Ovary (tissue), 9 donors: ENCODE measurements around the gene FMC1. TPM values are rescaled to one million over a fixed set of nuclear protein-coding genes. Genes with fewer than 3 reads are reported as not detected.
"Not testable (repeated sequence)": the region's sequence is repeated elsewhere in the genome, so short reads cannot be mapped to it uniquely, and the experiment has no call there.

Experiments used
- DNase-seq, 5 donors: peaks; one replicate each; pipeline ENCODE4 v3.0.0-alpha.2; 2019 to 2020
- H3K27ac ChIP-seq, 2 donors: fragments of 200-600 bp; one replicate each; pipeline versions ENCODE4 v1.5.1 to v1.8.0; 2019 to 2022
- H3K27me3 ChIP-seq: fragments of 200-600 bp; one replicate; pipeline ENCODE4 v1.8.0; 2022
- H3K36me3 ChIP-seq: fragments of 200-600 bp; sonication (generic); one replicate; pipeline ENCODE4 v1.5.1; 2019
- H3K4me1 ChIP-seq: one replicate; pipeline ENCODE4 v1.8.1; 2013; ENCODE audit warnings: mild to moderate bottlenecking, moderate library complexity; ENCODE audit not compliant: insufficient read depth
- H3K4me3 ChIP-seq: fragments of 200-600 bp; sonication (generic); one replicate; pipeline ENCODE4 v1.5.1; 2017
- H3K9me3 ChIP-seq, 2 donors: fragments of 200-600 bp in 1 of 2; sonication (generic) in 1 of 2; one replicate each; pipeline versions ENCODE4 v1.5.1 to v1.8.1; 2013 to 2019; ENCODE audit warnings: mild to moderate bottlenecking in 1 of 2, moderate library complexity in 1 of 2
- EP300 ChIP-seq: sonication (generic); formaldehyde crosslinking; IDR thresholded peaks from one replicate; pipeline ENCODE4 v1.6.1; 2017; ENCODE audit warnings: antibody characterized with exemption
- POLR2A ChIP-seq: fragments of 450-650 bp; IDR thresholded peaks from one replicate; pipeline ENCODE4 v1.6.1; 2017; ENCODE audit warnings: antibody characterized with exemption, mild to moderate bottlenecking, moderate library complexity
- WGBS, 3 donors: extraction: QIAGEN DNeasy Blood & Tissue Kit in 1 of 3; methylation state at CpG; one replicate each; pipeline versions ENCODE4 v1.1.5 to v1.1.7; 2013 to 2017; 5-methylcytosine and 5-hydroxymethylcytosine counted together
- intact Hi-C, 4 donors: fragments of 100-400 bp; cut with DNase I; formaldehyde crosslinking; loops; one replicate each; pipeline versions ENCODE4 v1.11.0 to v1.15.1; 2022 to 2023
- polyA plus RNA-seq, 2 donors: library from polyadenylated mRNA; stranded (reverse); fragments of 200-250 nt in 1 of 2; fragments of 350-450 nt in 1 of 2; fragmentation: Illumina TruSeq in 1 of 2; extraction: RNeasy Lipid Tissue Mini Kit (QIAGEN cat#74804) in 1 of 2; gene quantifications; one replicate each; pipeline ENCODE4 v1.2.3, GENCODE V29; 2013 to 2014
- total RNA-seq, 7 donors: library from RNA; depleted of rRNA in 2 of 7; stranded (reverse); fragments of >200 nt in 2 of 7; fragmentation: NEBNext Ultra II Directional in 3 of 7; extraction: Animal tissue kit (Norgen Biotek cat#: 25700) in 3 of 7; gene quantifications; one replicate each; pipeline versions ENCODE4 v1.1.0 to v1.2.4, GENCODE V29; 2016 to 2023
- TF ChIP-seq, protein P1 (sequence below), 3 donors: fragments of 450-650 bp in 2 of 3; fragments of 200-600 bp in 1 of 3; IDR thresholded peaks; one replicate each; pipeline versions ENCODE4 v1.5.1 to v1.8.0; 2016 to 2022; ENCODE audit warnings: antibody characterized with exemption in 3 of 3, mild to moderate bottlenecking in 1 of 3
- donor health status: DM: no; HTN: no; CAD: no; lungs with moderate emphysema.
- donor health status: DM: no; HTN: no; CAD: no.
- donor health status: Bipolar disorder and iron deficiency.
- donor health status: DM: yes; HTN: yes; CAD: no.
- donor health status: DM: no; HTN: no; CAD: no.
- donor health status: DM: yes; HTN: yes; CAD: no.

The FMC1 gene
- total and polyA plus RNA-seq, 9 donors = 10.9 to 35.3 (median 16.3) TPM

DNA sequence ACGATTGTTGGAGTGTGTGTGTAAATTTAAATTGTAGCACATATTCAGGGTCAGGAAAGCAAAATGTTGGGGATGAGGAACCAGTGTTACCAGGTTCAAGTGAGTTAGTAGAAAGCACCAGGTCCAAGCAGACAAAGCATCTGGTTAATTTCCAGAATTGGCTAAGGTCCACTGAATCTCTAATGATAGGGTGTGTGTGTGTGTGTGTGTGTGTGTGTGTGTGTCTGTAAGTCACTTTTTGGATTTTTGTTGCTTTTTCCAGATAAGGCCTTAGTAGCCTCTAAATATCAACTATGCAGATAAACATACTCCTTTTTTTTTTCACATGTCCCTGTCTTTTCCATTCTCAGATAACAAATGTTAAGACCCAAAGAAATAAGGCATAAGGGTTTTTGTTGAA, 36.6 kb upstream of the FMC1 start:
- Histone ChIP-seq H3K4me3 (no peak overlapping the region), H3K27me3 (no peaks in the 10 kb centered on the region), H3K27ac (no peak overlapping the region), H3K36me3 (no peaks in the 10 kb centered on the region), H3K4me1 (peaks cover 6% of the 10 kb centered on the region), H3K9me3 (no peaks in the 10 kb centered on the region)
- WGBS, 3 donors = 5 to 30% (median 15%) methylated on average over 1 of the region's 1 CpG
- no peak for DNase-seq
- intact Hi-C loops = no loop called here
- TF ChIP-seq, protein P1, sequence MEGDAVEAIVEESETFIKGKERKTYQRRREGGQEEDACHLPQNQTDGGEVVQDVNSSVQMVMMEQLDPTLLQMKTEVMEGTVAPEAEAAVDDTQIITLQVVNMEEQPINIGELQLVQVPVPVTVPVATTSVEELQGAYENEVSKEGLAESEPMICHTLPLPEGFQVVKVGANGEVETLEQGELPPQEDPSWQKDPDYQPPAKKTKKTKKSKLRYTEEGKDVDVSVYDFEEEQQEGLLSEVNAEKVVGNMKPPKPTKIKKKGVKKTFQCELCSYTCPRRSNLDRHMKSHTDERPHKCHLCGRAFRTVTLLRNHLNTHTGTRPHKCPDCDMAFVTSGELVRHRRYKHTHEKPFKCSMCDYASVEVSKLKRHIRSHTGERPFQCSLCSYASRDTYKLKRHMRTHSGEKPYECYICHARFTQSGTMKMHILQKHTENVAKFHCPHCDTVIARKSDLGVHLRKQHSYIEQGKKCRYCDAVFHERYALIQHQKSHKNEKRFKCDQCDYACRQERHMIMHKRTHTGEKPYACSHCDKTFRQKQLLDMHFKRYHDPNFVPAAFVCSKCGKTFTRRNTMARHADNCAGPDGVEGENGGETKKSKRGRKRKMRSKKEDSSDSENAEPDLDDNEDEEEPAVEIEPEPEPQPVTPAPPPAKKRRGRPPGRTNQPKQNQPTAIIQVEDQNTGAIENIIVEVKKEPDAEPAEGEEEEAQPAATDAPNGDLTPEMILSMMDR (IDR thresholded peaks at IDR 0.05) = no peak
- TF ChIP-seq EP300 (no peak), POLR2A (no peak)

GRCh38 chr7:139317939-139318505, 23.1 kb upstream of the FMC1 start:
- intact Hi-C loops = no loop called here
- no peaks in the 10 kb centered on the region for H3K36me3 ChIP-seq
- H3K9me3 ChIP-seq = no peaks in the 10 kb centered on the region
- no peaks in the 10 kb centered on the region for H3K27me3 ChIP-seq
- H3K27ac ChIP-seq = no peak overlapping the region
- no peak for DNase-seq
- 89 to 94% (median 92%) methylated on average over 5 of the region's 5 CpGs for WGBS, 3 donors
- H3K4me1 ChIP-seq = no peaks in the 10 kb centered on the region
- H3K4me3 ChIP-seq = no peak overlapping the region
- TF ChIP-seq, protein P1 (IDR thresholded peaks at IDR 0.05) = no peak
- no peak for TF ChIP-seq POLR2A
- no peak for TF ChIP-seq EP300

DNA sequence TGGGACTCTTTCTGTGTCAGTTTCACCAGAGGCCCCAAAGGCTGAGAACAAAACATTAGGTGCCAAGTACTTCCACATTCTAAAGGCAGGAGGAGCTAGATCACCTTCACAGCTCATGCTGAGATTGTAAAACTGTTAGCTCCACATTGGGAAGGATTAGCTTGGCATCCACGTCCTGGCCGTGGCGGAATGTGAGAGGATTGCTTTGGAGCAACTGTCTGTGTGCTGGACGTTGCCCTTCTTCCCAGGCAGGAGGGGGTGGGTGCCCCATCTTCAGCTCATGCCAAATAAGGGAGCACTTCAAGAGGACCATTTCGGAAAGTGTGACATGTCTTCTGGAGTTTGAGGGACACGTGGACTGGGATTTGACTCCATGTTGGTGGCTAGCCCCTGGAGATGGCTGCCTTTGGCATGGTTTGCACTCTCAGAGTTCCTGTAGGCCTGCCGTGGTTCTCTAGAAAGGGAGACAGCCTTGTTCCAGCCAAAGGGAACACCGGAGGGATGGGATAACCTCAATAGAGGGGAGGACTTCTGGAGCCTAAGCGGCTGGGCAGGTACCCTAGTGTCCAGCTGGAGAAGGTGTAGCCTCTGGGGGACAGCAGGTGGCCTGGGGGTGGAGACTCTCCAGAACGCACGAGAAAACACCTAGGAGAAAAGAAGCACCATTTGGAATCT, 19.9 kb upstream of the FMC1 start:
- Histone ChIP-seq H3K4me3 (no peak overlapping the region), H3K27ac (no peak overlapping the region), H3K36me3 (no peaks in the 10 kb centered on the region), H3K9me3 (no peaks in the 10 kb centered on the region), H3K4me1 (no peaks in the 10 kb centered on the region), H3K27me3 (no peaks in the 10 kb centered on the region)
- intact Hi-C loops = loop anchor here in 1 of 4 donors (10.0 kb wide), 1 partner anchor 64 kb away; no protein-coding TSS in a partner anchor
- WGBS, 3 donors = 65 to 70% (median 66%) methylated on average over 11 of the region's 11 CpGs
- DNase-seq = no peak
- TF ChIP-seq POLR2A (no peak), EP300 (no peak)
- TF ChIP-seq, protein P1 (IDR thresholded peaks at IDR 0.05) = no peak

DNA sequence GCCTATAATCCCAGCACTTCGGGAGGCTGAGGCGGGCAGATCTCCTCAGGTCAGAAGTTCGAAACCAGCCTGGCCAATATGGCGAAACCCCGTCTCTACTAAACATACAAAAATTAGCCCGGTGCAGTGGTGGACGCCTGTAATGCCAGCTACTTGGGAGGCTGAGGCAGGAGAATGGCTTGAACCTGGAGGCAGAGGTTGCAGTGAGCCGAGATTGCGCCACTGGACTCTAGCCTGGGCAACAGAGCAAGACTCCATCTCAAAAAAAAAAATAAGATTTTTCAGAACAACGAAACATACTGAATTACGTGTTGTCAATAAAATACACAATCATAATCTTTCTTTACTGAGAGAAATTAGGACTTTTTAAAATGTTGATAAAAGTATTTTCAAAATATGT, 16.4 kb upstream of the FMC1 start:
- not testable (repeated sequence) for H3K4me3 ChIP-seq, H3K36me3 ChIP-seq, H3K27ac ChIP-seq, H3K9me3 ChIP-seq, H3K27me3 ChIP-seq, DNase-seq, H3K4me1 ChIP-seq
- 89 to 95% (median 94%) methylated on average over 11 of the region's 11 CpGs for WGBS, 3 donors
- intact Hi-C loops = loop anchor here in 1 of 4 donors (10.0 kb wide), 1 partner anchor 60 kb away; no protein-coding TSS in a partner anchor

DNA sequence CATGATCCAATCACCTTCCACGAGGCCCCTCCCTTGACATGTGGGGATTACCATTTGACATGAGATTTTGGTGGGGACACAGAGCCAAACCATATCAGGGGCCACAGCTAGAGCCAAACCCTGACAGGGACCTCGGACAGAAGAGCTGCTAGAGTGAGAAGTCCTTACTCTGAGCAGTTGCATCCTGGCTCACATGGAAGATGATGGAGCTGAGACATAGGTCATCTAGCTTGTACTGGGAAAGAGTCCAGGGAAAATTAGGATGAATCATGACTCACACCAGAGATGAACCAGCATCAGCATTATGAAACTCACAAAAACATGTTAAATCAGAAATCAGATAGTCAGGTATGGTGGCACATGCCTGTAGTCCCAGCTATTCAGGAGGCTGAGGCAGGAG, 12.8 kb upstream of the FMC1 start:
- Histone ChIP-seq H3K27ac (no peak overlapping the region), H3K4me3 (no peak overlapping the region), H3K4me1 (no peaks in the 10 kb centered on the region), H3K27me3 (no peaks in the 10 kb centered on the region), H3K36me3 (no peaks in the 10 kb centered on the region), H3K9me3 (no peaks in the 10 kb centered on the region)
- WGBS, 3 donors = 43 to 55% (median 48%) methylated on average over 2 of the region's 2 CpGs
- TF ChIP-seq POLR2A = no peak
- DNase-seq = no peak
- intact Hi-C loops = loop anchor here in 1 of 4 donors (10.0 kb wide), 1 partner anchor 56 kb away; no protein-coding TSS in a partner anchor
